Liver (tissue), 9 donors: ENCODE data around the gene CCDC15. TPM values are rescaled to one million over a fixed set of nuclear protein-coding genes. Genes with fewer than 3 reads are reported as not detected.

ENCODE experiments used
- DNase-seq: peaks from one replicate; pipeline ENCODE4 v3.0.0-alpha.2; 2017; ENCODE audit warnings: low spot score
- H3K27ac ChIP-seq, 2 donors: one replicate each; pipeline ENCODE4 v1.7.0; 2013; ENCODE audit warnings: inconsistent platforms in 2 of 2, low read length in 2 of 2, control low read depth in 1 of 2, low read depth in 1 of 2, mild to moderate bottlenecking in 1 of 2
- H3K27me3 ChIP-seq, 4 donors: one replicate each; pipeline versions ENCODE4 v1.6.1 to v1.7.0; 2013; ENCODE audit warnings: low read length in 3 of 4, inconsistent platforms in 1 of 4, mild to moderate bottlenecking in 1 of 4, moderate library complexity in 1 of 4; ENCODE audit not compliant: control insufficient read depth in 4 of 4, insufficient read depth in 4 of 4
- H3K36me3 ChIP-seq, 4 donors: one replicate each; pipeline versions ENCODE4 v1.6.1 to v1.7.0; 2013; ENCODE audit warnings: low read length in 3 of 4, mild to moderate bottlenecking in 3 of 4, low read depth in 1 of 4, moderate library complexity in 1 of 4; ENCODE audit not compliant: control insufficient read depth in 4 of 4, insufficient read depth in 3 of 4
- H3K4me1 ChIP-seq, 4 donors: one replicate each; pipeline versions ENCODE4 v1.6.1 to v1.7.0; 2013; ENCODE audit warnings: low read length in 3 of 4, mild to moderate bottlenecking in 3 of 4, moderate library complexity in 1 of 4; ENCODE audit not compliant: control insufficient read depth in 4 of 4, insufficient read depth in 4 of 4
- H3K4me3 ChIP-seq, 3 donors: one replicate each; pipeline versions ENCODE4 v1.6.1 to v1.7.0; 2013; ENCODE audit warnings: low read length in 3 of 3, control low read depth in 1 of 3, low read depth in 1 of 3, mild to moderate bottlenecking in 1 of 3
- H3K9ac ChIP-seq, 2 donors: one replicate each; pipeline ENCODE4 v1.7.0; 2013; ENCODE audit warnings: low read length in 2 of 2, mild to moderate bottlenecking in 2 of 2, moderate library complexity in 2 of 2, control low read depth in 1 of 2, low read depth in 1 of 2
- H3K9me3 ChIP-seq, 4 donors: one replicate each; pipeline versions ENCODE4 v1.6.1 to v1.7.0; 2013; ENCODE audit warnings: low read length in 3 of 4; ENCODE audit not compliant: control insufficient read depth in 4 of 4
- EGR1 ChIP-seq, 2 donors: IDR thresholded peaks; 2 replicates each; pipeline ENCODE4 v1.6.1; 2016 to 2018; ENCODE audit warnings: antibody characterized with exemption in 2 of 2, low read depth in 2 of 2
- FOXA1 ChIP-seq: IDR thresholded peaks from 2 replicates; pipeline ENCODE4 v1.6.1; 2016; ENCODE audit warnings: antibody characterized with exemption
- FOXA2 ChIP-seq: IDR thresholded peaks from 2 replicates; pipeline ENCODE4 v1.6.1; 2016; ENCODE audit warnings: antibody characterized with exemption
- HNF4A ChIP-seq, 2 donors: conservative IDR thresholded peaks; 2 replicates each; pipeline ENCODE4 v1.6.1; 2016; ENCODE audit warnings: antibody characterized with exemption in 2 of 2, mild to moderate bottlenecking in 2 of 2
- JUND ChIP-seq, 2 donors: IDR thresholded peaks; 2 replicates each; pipeline ENCODE4 v1.6.1; 2016; ENCODE audit warnings: antibody characterized with exemption in 2 of 2
- NR2F2 ChIP-seq: IDR thresholded peaks from 2 replicates; pipeline ENCODE4 v1.6.1; 2016; ENCODE audit warnings: antibody characterized with exemption
- RXRA ChIP-seq, 2 donors: IDR thresholded peaks; 2 replicates each; pipeline ENCODE4 v1.6.1; 2017 to 2018; ENCODE audit warnings: antibody characterized with exemption in 2 of 2, mild to moderate bottlenecking in 1 of 2
- SP1 ChIP-seq: IDR thresholded peaks from 2 replicates; pipeline ENCODE4 v1.6.1; 2018; ENCODE audit warnings: antibody characterized with exemption, mild to moderate bottlenecking
- TAF1 ChIP-seq: conservative IDR thresholded peaks from 2 replicates; pipeline ENCODE4 v1.6.1; 2016; ENCODE audit warnings: antibody characterized with exemption, mild to moderate bottlenecking
- YY1 ChIP-seq: IDR thresholded peaks from 2 replicates; pipeline ENCODE4 v1.6.1; 2016; ENCODE audit warnings: antibody characterized with exemption, mild to moderate bottlenecking
- WGBS: extraction: QIAGEN DNeasy Blood & Tissue Kit; methylation state at CpG from one replicate; pipeline ENCODE4 v1.1.7; 2013; 5-methylcytosine and 5-hydroxymethylcytosine counted together
- polyA plus RNA-seq, 2 donors: library from polyadenylated mRNA; stranded (reverse) in 1 of 2; unstranded in 1 of 2; fragments of 200-250 nt in 1 of 2; fragments of >200 nt in 1 of 2; fragmentation: Nextera tagmentation in 1 of 2; extraction: Ambion mirVana in 1 of 2; gene quantifications; one replicate each; pipeline versions ENCODE4 v1.2.1 to v1.2.3, GENCODE V29; 2013 to 2015
- total RNA-seq, 2 donors: library from RNA; depleted of rRNA; stranded (reverse); fragments of >200 nt; gene quantifications; one replicate each; pipeline ENCODE4 v1.2.3, GENCODE V29; 2014
- TF ChIP-seq, protein P1 (sequence below): fragments of 150-350 bp; IDR thresholded peaks from 2 replicates; pipeline ENCODE4 v1.5.1; 2017; ENCODE audit warnings: improper control_type of control experiment, low read depth, low read length; ENCODE audit not compliant: missing input control
- TF ChIP-seq, protein P2 (sequence below): IDR thresholded peaks from 2 replicates; pipeline ENCODE4 v1.6.1; 2016; ENCODE audit warnings: antibody characterized with exemption
- donor health status: healthy.
- donor health status: healthy.
- donor health status: healthy.
- donor health status: healthy.
- donor health status: healthy.

CCDC15 gene
- total and polyA plus RNA-seq, 4 donors = 0.35 to 3.5 (median 0.88) TPM

DNA sequence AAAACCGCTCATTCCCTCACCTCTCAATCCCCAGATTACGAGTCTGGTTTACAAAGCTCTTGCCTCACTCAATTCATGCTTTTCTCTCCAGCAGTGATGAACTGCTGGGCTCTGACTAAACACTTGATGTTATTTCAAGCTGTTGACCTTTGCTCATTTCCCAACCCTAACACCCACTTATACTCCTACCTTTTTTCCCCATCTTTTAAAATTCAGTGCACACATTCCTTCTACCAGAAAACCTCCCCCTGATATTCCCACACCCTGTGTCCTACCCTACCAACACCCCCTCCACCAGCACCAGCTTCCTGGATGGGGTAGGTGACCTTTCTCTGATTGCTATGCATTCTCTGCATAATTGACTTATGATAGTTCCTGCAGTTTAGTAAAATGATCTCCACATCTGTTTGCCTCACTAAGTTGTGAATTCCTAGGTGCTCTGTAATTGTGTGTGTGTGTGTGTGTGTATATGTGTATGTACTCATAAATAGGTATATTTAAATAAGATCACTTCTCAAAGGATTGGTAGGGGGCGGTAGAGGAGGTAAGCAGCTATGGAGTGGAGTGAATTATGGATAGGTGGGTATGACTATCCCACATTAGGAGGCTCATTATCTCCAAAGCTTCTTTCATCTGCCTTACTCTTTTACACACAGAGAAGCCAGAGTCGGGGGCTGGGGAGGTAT is 19.0 kb upstream of the CCDC15 start (continued):
- TF ChIP-seq, protein P1, sequence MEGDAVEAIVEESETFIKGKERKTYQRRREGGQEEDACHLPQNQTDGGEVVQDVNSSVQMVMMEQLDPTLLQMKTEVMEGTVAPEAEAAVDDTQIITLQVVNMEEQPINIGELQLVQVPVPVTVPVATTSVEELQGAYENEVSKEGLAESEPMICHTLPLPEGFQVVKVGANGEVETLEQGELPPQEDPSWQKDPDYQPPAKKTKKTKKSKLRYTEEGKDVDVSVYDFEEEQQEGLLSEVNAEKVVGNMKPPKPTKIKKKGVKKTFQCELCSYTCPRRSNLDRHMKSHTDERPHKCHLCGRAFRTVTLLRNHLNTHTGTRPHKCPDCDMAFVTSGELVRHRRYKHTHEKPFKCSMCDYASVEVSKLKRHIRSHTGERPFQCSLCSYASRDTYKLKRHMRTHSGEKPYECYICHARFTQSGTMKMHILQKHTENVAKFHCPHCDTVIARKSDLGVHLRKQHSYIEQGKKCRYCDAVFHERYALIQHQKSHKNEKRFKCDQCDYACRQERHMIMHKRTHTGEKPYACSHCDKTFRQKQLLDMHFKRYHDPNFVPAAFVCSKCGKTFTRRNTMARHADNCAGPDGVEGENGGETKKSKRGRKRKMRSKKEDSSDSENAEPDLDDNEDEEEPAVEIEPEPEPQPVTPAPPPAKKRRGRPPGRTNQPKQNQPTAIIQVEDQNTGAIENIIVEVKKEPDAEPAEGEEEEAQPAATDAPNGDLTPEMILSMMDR = no peak
- TF ChIP-seq RXRA (IDR thresholded peaks at IDR 0.05) (peak; percentile 66 to 83), YY1 (peak; percentile 74), HNF4A (conservative IDR thresholded peaks at IDR 0.05) (peak; percentile 91 to 92), TAF1 (no peak), JUND (IDR thresholded peaks at IDR 0.05) (peak; percentile 70 to 86), NR2F2 (peak; percentile 18)
- TF ChIP-seq, protein P2, sequence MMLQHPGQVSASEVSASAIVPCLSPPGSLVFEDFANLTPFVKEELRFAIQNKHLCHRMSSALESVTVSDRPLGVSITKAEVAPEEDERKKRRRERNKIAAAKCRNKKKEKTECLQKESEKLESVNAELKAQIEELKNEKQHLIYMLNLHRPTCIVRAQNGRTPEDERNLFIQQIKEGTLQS = peak; percentile 87

DNA sequence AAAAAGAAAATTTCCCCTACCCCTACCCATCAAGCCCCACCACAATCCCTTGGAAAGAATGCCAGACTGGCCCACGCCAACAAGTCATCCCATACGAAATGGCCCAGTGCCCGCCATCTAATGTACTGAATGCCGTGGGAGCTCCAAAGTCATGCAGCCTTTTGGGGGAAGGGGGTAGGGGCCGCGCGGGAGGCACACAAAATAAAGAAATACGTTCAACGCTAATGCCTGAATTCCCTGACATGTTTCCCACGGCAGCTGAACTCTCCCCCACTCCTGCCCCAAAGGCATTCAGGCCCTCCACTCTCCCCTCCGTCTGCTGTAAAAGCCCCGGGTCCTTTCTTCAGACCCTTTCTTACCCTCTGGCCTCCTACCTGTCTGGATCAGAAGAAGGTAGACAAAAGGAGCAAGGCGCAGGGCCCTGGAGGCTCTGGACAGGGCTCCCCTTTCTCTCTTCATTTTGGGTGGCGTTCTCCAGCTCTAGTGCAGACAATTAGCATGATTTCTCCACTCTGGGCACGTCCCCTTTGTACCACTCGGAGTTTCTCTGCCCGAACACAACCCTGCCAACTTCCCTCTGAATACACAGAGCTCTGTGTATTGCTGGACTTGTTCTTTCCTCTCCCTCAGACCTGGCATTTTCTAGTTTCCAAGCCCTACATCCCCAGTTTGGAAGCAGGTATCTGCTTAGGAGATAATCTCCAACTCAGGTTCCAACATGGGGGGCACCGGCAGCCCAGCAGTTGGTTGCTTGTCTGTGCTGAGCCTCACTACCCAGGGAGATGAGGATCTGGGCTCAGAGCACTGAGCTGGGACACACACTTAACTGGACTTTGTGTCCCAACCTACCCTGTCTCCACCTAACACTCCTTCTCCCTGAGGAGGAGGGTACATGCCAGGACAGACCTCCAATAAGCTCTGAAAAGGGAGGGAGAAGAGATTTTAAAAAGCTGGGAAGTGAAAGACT is 18.2 kb upstream of the CCDC15 start, which contains the start of gene HEPACAM:
Gene HEPACAM (minus strand): TSS at position 500 of the 967 bp plus-strand sequence. CDS start 41 bp downstream, at position 459.
- Histone ChIP-seq H3K27me3 (no peaks in the 10 kb centered on the region), H3K27ac (peak within 1 kb of the TSS; percentile 16 to 61), H3K36me3 (no peaks in the 10 kb centered on the region), H3K4me1 (peaks cover 5 to 26% (median 13%) of the 10 kb centered on the region in 4 donors), H3K9me3 (no peaks in the 10 kb centered on the region), H3K9ac (no peak within 1 kb of the TSS), H3K4me3 (peak within 1 kb of the TSS in 1 of 3 donors; percentile 30)
- TF ChIP-seq EGR1 (IDR thresholded peaks at IDR 0.05; ENCODE audit: low read depth in 2 of 2) (no peak), SP1 (peak; percentile 29), FOXA2 (no peak), HNF4A (conservative IDR thresholded peaks at IDR 0.05) (peak; percentile 33 to 39), FOXA1 (no peak)
- 79% methylated on average over 18 of the region's 18 CpGs for WGBS
- DNase-seq = no peak

DNA sequence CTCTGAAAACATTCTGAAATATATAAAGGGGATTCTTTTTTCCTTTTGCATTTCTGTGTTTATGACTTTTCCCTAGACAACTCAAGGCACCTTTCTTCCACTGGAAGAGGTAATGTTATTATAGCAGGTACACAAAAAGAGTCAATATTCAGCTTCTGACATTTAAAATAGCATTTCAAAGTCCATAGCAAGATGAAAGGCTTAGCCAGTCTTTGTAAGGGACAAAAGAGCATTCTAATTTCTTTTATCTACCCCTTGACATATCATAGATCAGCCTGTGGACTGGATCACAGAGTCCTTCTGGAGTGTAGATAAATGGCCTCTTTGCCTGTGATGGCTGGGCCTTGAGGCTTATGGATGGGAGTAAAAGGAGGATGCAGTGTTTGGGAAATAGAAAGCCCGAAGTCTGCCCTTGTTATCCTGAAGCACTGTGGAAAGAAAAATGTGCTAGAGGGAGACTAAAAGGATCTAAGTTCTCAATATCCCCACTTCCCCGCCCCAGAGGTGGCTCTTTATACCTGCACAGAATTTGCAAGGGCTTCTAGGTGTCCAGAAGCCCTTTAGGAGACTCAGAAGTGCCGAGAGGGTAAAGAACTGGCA is 16.6 kb upstream of the CCDC15 start:
- no peak overlapping the region for H3K4me3 ChIP-seq
- no peak overlapping the region for H3K27ac ChIP-seq
- H3K27me3 ChIP-seq = no peaks in the 10 kb centered on the region
- TF ChIP-seq JUND (IDR thresholded peaks at IDR 0.05) (no peak), FOXA1 (no peak), HNF4A (conservative IDR thresholded peaks at IDR 0.05) (peak; percentile 38 to 40)
- TF ChIP-seq, protein P2 = no peak
- H3K36me3 ChIP-seq = no peaks in the 10 kb centered on the region
- no peaks in the 10 kb centered on the region for H3K9me3 ChIP-seq
- DNase-seq = no peak
- 90% methylated on average over 3 of the region's 3 CpGs for WGBS
- H3K4me1 ChIP-seq = peaks cover 5 to 26% (median 13%) of the 10 kb centered on the region in 4 donors
- H3K9ac ChIP-seq = no peak overlapping the region
